GM12878 (cell line): ENCODE measurements around the gene DISC1. TPM values are rescaled to one million over a fixed set of nuclear protein-coding genes. Genes with fewer than 3 reads are reported as not detected.

Experiments used
- ATAC-seq: fragments of 200-7000 bp; cut with Tn5 transposase; 3 replicates; pipeline ENCODE4 v1.9.1; 2020; ENCODE audit warnings: mild to moderate bottlenecking, moderate library complexity
- BruUV-seq: library from RNA; stranded (reverse); fragments of 400-500 nt; replicated peaks from 2 replicates; lab custom pipeline; 2021; lab: Mats Ljungman, UMichigan
- CTCF ChIA-PET: fragments of 300-600 bp; sonication (Branson Sonifier 250); formaldehyde crosslinking; extraction: SDS; loops from one replicate; lab custom pipeline; 2021; ENCODE audit warnings: inconsistent platforms; lab: Yijun Ruan, JAX
- POLR2A ChIA-PET: fragments of 350-600 bp; formaldehyde crosslinking; extraction: SDS; loops from one replicate; lab custom pipeline; 2021; ENCODE audit warnings: inconsistent platforms; lab: Charles Lee
- RAD21 ChIA-PET: fragments of 300-600 bp; sonication (Branson Sonifier 250); formaldehyde crosslinking; loops from one replicate; lab custom pipeline; 2023; ENCODE audit warnings: antibody characterized with exemption; ENCODE audit not compliant: unreplicated experiment; lab: Charles Lee
- SMC1A ChIA-PET: fragments of 300-600 bp; sonication (Branson Sonifier 250); formaldehyde crosslinking; loops from one replicate; lab custom pipeline; 2023; ENCODE audit not compliant: unreplicated experiment, uncharacterized antibody; lab: Charles Lee
- DNase-seq: peaks from one replicate; pipeline ENCODE4 v3.0.0-alpha.2; 2011; ENCODE audit warnings: low read depth, low spot score
- FAIRE-seq: peaks from 3 replicates; lab custom pipeline; 2011; peaks lifted over from hg19 to GRCh38; lab: Jason Lieb, UNC
- H2AFZ ChIP-seq: 2 replicates; pipeline ENCODE4 v1.6.0; 2011; ENCODE audit warnings: low read depth, low read length, control low read depth; ENCODE audit not compliant: control insufficient read depth
- H3K27ac ChIP-seq: 2 replicates; pipeline ENCODE4 v1.5.1; 2011; ENCODE audit warnings: control low read depth; ENCODE audit not compliant: control insufficient read depth, insufficient read depth
- H3K27me3 ChIP-seq, 2 experiments: replicated peaks in 1 of 2; 2 replicates each; pipeline versions ENCODE4 v1.6.0 to v1.6.1; 2011; ENCODE audit warnings: low read length in 1 of 2; ENCODE audit not compliant: control insufficient read depth in 2 of 2, insufficient read depth in 2 of 2
- H3K36me3 ChIP-seq, 2 experiments: 2 replicates each; pipeline ENCODE4 v1.5.1; 2011; ENCODE audit warnings: low read length in 1 of 2; ENCODE audit not compliant: control insufficient read depth in 2 of 2, insufficient read depth in 2 of 2
- H3K4me1 ChIP-seq: 2 replicates; pipeline ENCODE4 v1.6.1; 2011; ENCODE audit warnings: mild to moderate bottlenecking, low read length, moderate library complexity, mixed read lengths; ENCODE audit not compliant: control insufficient read depth, insufficient read depth
- H3K4me2 ChIP-seq: 2 replicates; pipeline ENCODE4 v1.6.0; 2011; ENCODE audit warnings: control low read depth; ENCODE audit not compliant: control insufficient read depth, insufficient read depth
- H3K4me3 ChIP-seq: fragments of 200-600 bp; sonication (generic); 2 replicates; pipeline ENCODE4 v1.5.1; 2016
- H3K79me2 ChIP-seq: 2 replicates; pipeline ENCODE4 v1.6.0; 2011; ENCODE audit warnings: low read length; ENCODE audit not compliant: control insufficient read depth, insufficient read depth
- H3K9ac ChIP-seq: 2 replicates; pipeline ENCODE4 v1.8.0; 2011; ENCODE audit warnings: low read length, control low read depth, mixed read lengths; ENCODE audit not compliant: control insufficient read depth, insufficient read depth
- H3K9me3 ChIP-seq: replicated peaks from 3 replicates; pipeline ENCODE4 v1.5.1; 2011; ENCODE audit warnings: mild to moderate bottlenecking, low read length; ENCODE audit not compliant: control insufficient read depth, insufficient read depth
- H4K20me1 ChIP-seq: 2 replicates; pipeline ENCODE4 v1.6.0; 2011; ENCODE audit not compliant: control insufficient read depth, insufficient read depth
- FOS ChIP-seq: IDR thresholded peaks from 3 replicates; pipeline ENCODE4 v1.6.1; 2011; ENCODE audit warnings: borderline replicate concordance; ENCODE audit not compliant: insufficient read length; ENCODE audit errors: extremely low read depth
- FOXK2 ChIP-seq: fragments of 450-650 bp; IDR thresholded peaks from 2 replicates; pipeline ENCODE4 v1.6.1; 2017; ENCODE audit warnings: mild to moderate bottlenecking, moderate library complexity
- KLF5 ChIP-seq: fragments of 450-650 bp; IDR thresholded peaks from 2 replicates; pipeline ENCODE4 v1.6.1; 2014; ENCODE audit warnings: mild to moderate bottlenecking; ENCODE audit not compliant: partially characterized antibody
- MEF2A ChIP-seq: IDR thresholded peaks from 2 replicates; pipeline ENCODE4 v1.6.1; 2011; ENCODE audit warnings: low read depth, mild to moderate bottlenecking, low read length, moderate library complexity; ENCODE audit not compliant: insufficient read depth
- MEF2B ChIP-seq: fragments of 450-650 bp; IDR thresholded peaks from 2 replicates; pipeline ENCODE4 v1.6.1; 2018; ENCODE audit warnings: mild to moderate bottlenecking, moderate library complexity; ENCODE audit not compliant: partially characterized antibody, poor library complexity, severe bottlenecking
- MTA2 ChIP-seq: fragments of 450-650 bp; IDR thresholded peaks from 2 replicates; pipeline ENCODE4 v1.6.1; 2016; ENCODE audit warnings: low read depth, mild to moderate bottlenecking, moderate library complexity
- SMAD1 ChIP-seq: fragments of 450-650 bp; IDR thresholded peaks from 2 replicates; pipeline ENCODE4 v1.6.1; 2018; ENCODE audit warnings: mild to moderate bottlenecking, low read depth; ENCODE audit not compliant: partially characterized antibody
- SUZ12 ChIP-seq: fragments of 200-600 bp; sonication (generic); IDR thresholded peaks from one replicate; pipeline ENCODE4 v1.6.1; 2018; ENCODE audit warnings: antibody characterized with exemption, mild to moderate bottlenecking; ENCODE audit not compliant: unreplicated experiment
- TCF12 ChIP-seq: IDR thresholded peaks from 2 replicates; pipeline ENCODE4 v1.6.1; 2011; ENCODE audit warnings: low read depth, mild to moderate bottlenecking, low read length
- WRNIP1 ChIP-seq: IDR thresholded peaks from 2 replicates; pipeline ENCODE4 v1.6.1; 2011; ENCODE audit warnings: low read depth, low read length, improper control_type of control experiment, borderline replicate concordance
- ZNF592 ChIP-seq: fragments of 450-650 bp; IDR thresholded peaks from 2 replicates; pipeline ENCODE4 v1.6.1; 2017; ENCODE audit warnings: mild to moderate bottlenecking, moderate library complexity
- WGBS: methylation state at CpG from one replicate; pipeline ENCODE4 v1.1.6; 2016; ENCODE audit warnings: low lambda C conversion rate; ENCODE audit not compliant: insufficient replicate concordance, insufficient coverage; ENCODE audit errors: missing lambda C conversion rate; 5-methylcytosine and 5-hydroxymethylcytosine counted together
- in situ Hi-C: fragments of 300-500 bp; cut with MboI; formaldehyde crosslinking; loops from 9 replicates; pipeline ENCODE4 v1.14.3; 2018; ENCODE audit warnings: mixed read lengths
- intact Hi-C: fragments of 100-400 bp; cut with micrococcal nuclease; formaldehyde crosslinking; loops from one replicate; pipeline ENCODE4 v1.14.2; 2022; ENCODE audit not compliant: unreplicated experiment
- polyA plus RNA-seq, 11 experiments: library from polyadenylated mRNA; depleted of rRNA in 4 of 11; unstranded in 6 of 11; stranded (reverse) in 5 of 11; fragments of >200 nt; fragmentation: Nextera tagmentation in 4 of 11; fragmentation: Illumina TruSeq in 1 of 11; extraction: Ambion mirVana in 4 of 11; extraction: Trizol in 1 of 11; gene quantifications; 1 replicate in 1 of 11; 2 replicates in 10 of 11; pipeline versions ENCODE4 v1.2.1 to v1.2.3, GENCODE V29; 2011 to 2016; ENCODE audit warnings: inconsistent platforms in 2 of 11, missing spikeins in 2 of 11, low read depth in 1 of 11
- total RNA-seq, 4 experiments: library from RNA; depleted of rRNA in 3 of 4; stranded (reverse); fragments of >200 nt in 3 of 4; fragmentation: Illumina TruSeq in 1 of 4; extraction: Trizol in 1 of 4; gene quantifications; 2 replicates each; pipeline versions ENCODE4 v1.2.1 to v1.2.3, GENCODE V29; 2013 to 2021

The DISC1 gene
- total and polyA plus RNA-seq, 10 of the 15 experiments (the other 5 are each of a cell fraction or from before 2014, with no cell fraction given) = 0.05 to 0.72 (median 0.19) TPM; not detected in 1

- TF ChIP-seq ZNF592 = no peak
- TF ChIP-seq TCF12 = no peak
- TF ChIP-seq MEF2B = no peak
- TF ChIP-seq FOS = no peak
- TF ChIP-seq MEF2A = no peak
- TF ChIP-seq WRNIP1 = no peak
- TF ChIP-seq SMAD1 = no peak
- TF ChIP-seq KLF5 = no peak
- TF ChIP-seq MTA2 = no peak
- TF ChIP-seq SUZ12 = no peak
- no peak for TF ChIP-seq FOXK2
- Histone ChIP-seq H3K4me2 (no peak overlapping the region), H2AFZ (no peak overlapping the region), H3K27me3 (no peaks in the 10 kb centered on the region), H3K79me2 (no peaks in the 10 kb centered on the region), H3K27ac (no peak overlapping the region), H4K20me1 (no peaks in the 10 kb centered on the region), H3K36me3 (no peaks in the 10 kb centered on the region), H3K4me1 (peaks cover 2% of the 10 kb centered on the region; the same call in 1 of the 2 replicates), H3K9me3 (no peaks in the 10 kb centered on the region), H3K4me3 (no peak overlapping the region), H3K9ac (no peak overlapping the region)
- ChIA-PET RAD21 (no interaction called here), SMC1A (no interaction called here), CTCF (interaction anchor here (1.2 to 1.3 kb wide), 2 partner anchors 14 to 26 kb away, joined by 3 read pairs; no protein-coding TSS in a partner anchor), POLR2A (no interaction called here)
- WGBS = 39% methylated on average over 7 of the region's 7 CpGs
- ATAC-seq (no peak), FAIRE-seq (no peak), DNase-seq (no peak)
- in situ Hi-C loops = no loop called here
- intact Hi-C loops = no loop called here
- no TSS peak for BruUV-seq
Measured at GRCh38 chr1:231913493-231913892, 286.9 kb downstream of the DISC1 start.
